Gastroesophageal sphincter (tissue), 3 donors: ENCODE results near the gene RBM18.

Experiments
- POLR2AphosphoS5 ChIP-seq: sonication (generic); formaldehyde crosslinking; IDR thresholded peaks from one replicate; pipeline ENCODE4 v1.6.1; 2017; ENCODE audit warnings: antibody characterized with exemption
- TF ChIP-seq, protein P1 (sequence below), 4 experiments: fragments of 200-600 bp in 2 of 4; fragments of 450-650 bp in 2 of 4; sonication (generic) in 1 of 4; IDR thresholded peaks; one replicate each; pipeline ENCODE4 v1.5.1; 2017 to 2019; ENCODE audit warnings: antibody characterized with exemption in 4 of 4, mild to moderate bottlenecking in 2 of 4, moderate library complexity in 2 of 4

- TF ChIP-seq, protein P1, sequence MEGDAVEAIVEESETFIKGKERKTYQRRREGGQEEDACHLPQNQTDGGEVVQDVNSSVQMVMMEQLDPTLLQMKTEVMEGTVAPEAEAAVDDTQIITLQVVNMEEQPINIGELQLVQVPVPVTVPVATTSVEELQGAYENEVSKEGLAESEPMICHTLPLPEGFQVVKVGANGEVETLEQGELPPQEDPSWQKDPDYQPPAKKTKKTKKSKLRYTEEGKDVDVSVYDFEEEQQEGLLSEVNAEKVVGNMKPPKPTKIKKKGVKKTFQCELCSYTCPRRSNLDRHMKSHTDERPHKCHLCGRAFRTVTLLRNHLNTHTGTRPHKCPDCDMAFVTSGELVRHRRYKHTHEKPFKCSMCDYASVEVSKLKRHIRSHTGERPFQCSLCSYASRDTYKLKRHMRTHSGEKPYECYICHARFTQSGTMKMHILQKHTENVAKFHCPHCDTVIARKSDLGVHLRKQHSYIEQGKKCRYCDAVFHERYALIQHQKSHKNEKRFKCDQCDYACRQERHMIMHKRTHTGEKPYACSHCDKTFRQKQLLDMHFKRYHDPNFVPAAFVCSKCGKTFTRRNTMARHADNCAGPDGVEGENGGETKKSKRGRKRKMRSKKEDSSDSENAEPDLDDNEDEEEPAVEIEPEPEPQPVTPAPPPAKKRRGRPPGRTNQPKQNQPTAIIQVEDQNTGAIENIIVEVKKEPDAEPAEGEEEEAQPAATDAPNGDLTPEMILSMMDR (IDR thresholded peaks at IDR 0.05), result no peak
- TF ChIP-seq POLR2AphosphoS5, result no peak
These were observed 8.4 kb downstream of the RBM18 start for GRCh38 chr9:122256206-122256605.
